CD4-positive, alpha-beta T cell (primary cell): ENCODE measurements around the gene WNK2. TPM values are rescaled to one million over a fixed set of nuclear protein-coding genes. Genes with fewer than 3 reads are reported as not detected.

ENCODE experiments used
- ATAC-seq: fragments of 200-7000 bp; cut with Tn5 transposase; one replicate; pipeline ENCODE4 v1.10.0; 2022; ENCODE audit warnings: mild to moderate bottlenecking; ENCODE audit not compliant: poor library complexity
- CTCF ChIA-PET: fragments of 350-600 bp; sonication (Branson Sonifier 250); formaldehyde crosslinking; loops from one replicate; lab custom pipeline; 2021; ENCODE audit warnings: antibody characterized with exemption, inconsistent platforms; lab: Charles Lee
- POLR2A ChIA-PET: fragments of 350-600 bp; sonication (Branson Sonifier 250); formaldehyde crosslinking; loops from one replicate; lab custom pipeline; 2021; ENCODE audit warnings: antibody characterized with exemption, inconsistent platforms; lab: Charles Lee
- DNase-seq, 14 experiments: peaks; one replicate each; pipeline ENCODE4 v3.0.0-alpha.2; 2013 to 2020; ENCODE audit warnings: mixed read lengths in 2 of 14
- H3K27ac ChIP-seq, 2 donors: one replicate each; pipeline versions ENCODE4 v1.5.1 to v1.7.0; 2013; ENCODE audit warnings: low read length in 2 of 2, low read depth in 1 of 2, mild to moderate bottlenecking in 1 of 2
- H3K27me3 ChIP-seq, 2 experiments: 1 replicate in 1 of 2; 2 replicates in 1 of 2; pipeline versions ENCODE4 v1.6.1 to v1.7.0; 2013; ENCODE audit warnings: low read length in 2 of 2, control low read depth in 1 of 2, mild to moderate bottlenecking in 1 of 2, moderate library complexity in 1 of 2; ENCODE audit not compliant: insufficient read depth in 2 of 2, control insufficient read depth in 1 of 2
- H3K36me3 ChIP-seq: one replicate; pipeline ENCODE4 v1.6.1; 2013; ENCODE audit warnings: low read length, control low read depth; ENCODE audit not compliant: insufficient read depth
- H3K4me1 ChIP-seq: one replicate; pipeline ENCODE4 v1.6.1; 2013; ENCODE audit warnings: low read length, control low read depth; ENCODE audit not compliant: insufficient read depth
- H3K4me3 ChIP-seq: one replicate; pipeline ENCODE4 v1.5.1; 2013; ENCODE audit warnings: mild to moderate bottlenecking, low read length, moderate library complexity
- H3K9me3 ChIP-seq, 2 experiments: 1 replicate in 1 of 2; 2 replicates in 1 of 2; pipeline versions ENCODE4 v1.6.1 to v1.7.0; 2013; ENCODE audit warnings: low read length in 2 of 2, mild to moderate bottlenecking in 2 of 2, control low read depth in 1 of 2, moderate library complexity in 1 of 2; ENCODE audit not compliant: control insufficient read depth in 1 of 2, insufficient read depth in 1 of 2
- H3K27ac Mint-ChIP-seq: one replicate; pipeline ENCODE4 v1.8.0; 2020; ENCODE audit warnings: mixed read lengths
- H3K27me3 Mint-ChIP-seq: one replicate; pipeline ENCODE4 v1.8.0; 2021; ENCODE audit warnings: mixed read lengths
- H3K36me3 Mint-ChIP-seq: one replicate; pipeline ENCODE4 v1.8.0; 2021; ENCODE audit warnings: low read depth, mixed read lengths
- H3K4me1 Mint-ChIP-seq: one replicate; pipeline ENCODE4 v1.8.0; 2021; ENCODE audit warnings: low read depth, mixed read lengths
- H3K4me3 Mint-ChIP-seq: one replicate; pipeline ENCODE4 v1.8.0; 2020; ENCODE audit warnings: mild to moderate bottlenecking, mixed read lengths
- H3K9me3 Mint-ChIP-seq: one replicate; pipeline ENCODE4 v1.8.0; 2020; ENCODE audit warnings: mixed read lengths
- CTCF ChIP-seq: fragments of 200-600 bp; IDR thresholded peaks from one replicate; pipeline ENCODE4 v1.8.0; 2022; ENCODE audit warnings: antibody characterized with exemption, mild to moderate bottlenecking
- intact Hi-C, 2 experiments: fragments of 100-400 bp; cut with DNase I in 1 of 2; cut with micrococcal nuclease in 1 of 2; formaldehyde crosslinking; loops; one replicate each; pipeline versions ENCODE4 v1.15.1 to v1.9.0; 2023 to 2025; cut with DNase I, micrococcal nuclease
- total RNA-seq, 174 experiments: library from RNA in 2 of 174; stranded (reverse) in 2 of 174; gene quantifications; one replicate each; pipeline ENCODE4 v1.2.3 and lab custom pipeline; 2021 to 2026

WNK2 gene
- total RNA-seq, 2 experiments from 2014 or later, result 0.19 to 0.22 TPM

DNA sequence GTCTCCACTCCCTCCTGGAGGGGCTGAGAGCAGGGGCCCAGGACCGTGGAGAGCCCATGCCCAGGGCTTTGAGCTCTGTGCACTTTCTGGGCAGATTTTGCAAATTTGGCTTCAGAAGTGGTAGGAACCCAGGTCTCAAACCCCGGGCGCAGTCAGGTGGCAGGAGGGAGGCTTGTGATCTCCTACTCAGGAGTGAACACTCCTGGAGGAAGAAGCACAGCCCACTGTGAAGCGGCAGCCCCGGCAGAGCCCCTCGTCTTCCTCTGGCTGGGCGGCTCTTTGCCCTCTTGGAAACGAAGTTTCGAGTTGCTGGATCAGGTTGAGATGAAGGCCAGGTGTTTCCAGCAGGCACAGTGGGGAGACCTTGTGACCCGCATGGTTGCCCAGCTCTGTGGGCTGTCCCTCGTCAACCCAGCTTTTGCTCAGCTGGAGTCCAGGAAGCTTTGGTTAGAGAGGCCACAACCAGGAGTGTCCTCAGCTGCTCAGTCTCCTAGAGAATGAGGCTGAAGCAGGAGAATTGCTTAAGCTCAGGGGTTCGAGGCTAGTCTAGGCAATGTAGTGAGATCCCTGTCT lies 48.5 kb downstream of the WNK2 start:
- intact Hi-C loops, result no loop called here
- no peak for ATAC-seq
- H3K27ac ChIP-seq, result no peak overlapping the region

GRCh38 chr9:93233033-93233432 lies 49.1 kb downstream of the WNK2 start:
- H3K36me3 ChIP-seq, result no peaks in the 10 kb centered on the region
- Mint-ChIP-seq H3K4me3 (no peak overlapping the region), H3K4me1 (peaks cover 8% of the 10 kb centered on the region), H3K36me3 (no peaks in the 10 kb centered on the region), H3K27me3 (peaks cover 4% of the 10 kb centered on the region), H3K9me3 (peaks cover 4% of the 10 kb centered on the region), H3K27ac (no peak overlapping the region)
- H3K4me3 ChIP-seq, result no peak overlapping the region
- DNase-seq (no peak), ATAC-seq (no peak)
- POLR2A ChIA-PET, result interaction anchor here (0.6 kb wide), 1 partner anchor 9 kb away, joined by 3 read pairs; no protein-coding TSS in a partner anchor
- TF ChIP-seq CTCF, result no peak
- no peak overlapping the region for H3K27ac ChIP-seq
- CTCF ChIA-PET, result interaction anchor here (0.8 kb wide), 1 partner anchor 38 kb away, joined by 5 read pairs; no protein-coding TSS in a partner anchor
- intact Hi-C loops, result no loop called here
- peaks cover 9 to 18% of the 10 kb centered on the region in 2 experiments for H3K27me3 ChIP-seq
- peaks cover 6% of the 10 kb centered on the region for H3K4me1 ChIP-seq
- peaks cover 0 to 31% of the 10 kb centered on the region in 2 experiments for H3K9me3 ChIP-seq

More for the DNA sequence above, 48.5 kb downstream of the WNK2 start:
- H3K27ac Mint-ChIP-seq, result no peak overlapping the region
- no peak for TF ChIP-seq CTCF
- ChIA-PET CTCF (interaction anchor here (0.8 kb wide), 1 partner anchor 39 kb away, joined by 5 read pairs; no protein-coding TSS in a partner anchor), POLR2A (no interaction called here)
- peaks cover under 1% of the 10 kb centered on the region for H3K4me1 ChIP-seq
- H3K27me3 Mint-ChIP-seq, result peaks cover 4% of the 10 kb centered on the region
- peaks cover 2% of the 10 kb centered on the region for H3K4me1 Mint-ChIP-seq
- H3K4me3 Mint-ChIP-seq, result no peak overlapping the region
- H3K36me3 Mint-ChIP-seq, result no peaks in the 10 kb centered on the region
- no peak overlapping the region for H3K4me3 ChIP-seq
- peaks cover 9 to 18% of the 10 kb centered on the region in 2 experiments for H3K27me3 ChIP-seq
- H3K9me3 ChIP-seq, result peaks cover 0 to 26% of the 10 kb centered on the region in 2 experiments
- no peaks in the 10 kb centered on the region for H3K36me3 ChIP-seq
- peaks cover 3% of the 10 kb centered on the region for H3K9me3 Mint-ChIP-seq
- DNase-seq, result no peak

DNA sequence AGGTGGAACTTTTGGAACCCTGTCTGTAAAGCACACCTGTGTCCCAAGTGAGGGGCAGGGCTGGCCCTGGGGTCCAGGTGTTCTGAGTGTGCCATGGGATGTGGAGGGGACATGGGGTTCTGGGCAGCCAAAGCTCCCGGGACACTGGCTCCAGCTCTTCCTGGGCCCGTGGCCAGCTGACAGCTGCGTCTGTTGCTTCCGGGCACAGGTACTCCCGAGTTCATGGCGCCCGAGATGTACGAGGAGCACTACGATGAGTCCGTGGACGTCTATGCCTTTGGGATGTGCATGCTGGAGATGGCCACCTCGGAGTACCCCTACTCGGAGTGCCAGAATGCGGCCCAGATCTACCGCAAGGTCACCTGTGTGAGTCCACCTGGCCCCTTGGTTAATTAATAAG lies 50.7 kb downstream of the WNK2 start:
- Histone ChIP-seq H3K36me3 (no peaks in the 10 kb centered on the region), H3K9me3 (peaks cover 0 to 41% of the 10 kb centered on the region in 2 experiments), H3K4me1 (peaks cover 8% of the 10 kb centered on the region), H3K27me3 (peaks cover 9 to 18% of the 10 kb centered on the region in 2 experiments), H3K27ac (no peak overlapping the region), H3K4me3 (no peak overlapping the region)
- ChIA-PET CTCF (no interaction called here), POLR2A (no interaction called here)
- peaks cover 4% of the 10 kb centered on the region for H3K27me3 Mint-ChIP-seq
- no peak overlapping the region for H3K4me3 Mint-ChIP-seq
- DNase-seq (no peak), ATAC-seq (no peak)
- H3K36me3 Mint-ChIP-seq, result no peaks in the 10 kb centered on the region
- peaks cover 4% of the 10 kb centered on the region for H3K9me3 Mint-ChIP-seq
- H3K4me1 Mint-ChIP-seq, result peaks cover 8% of the 10 kb centered on the region
- no peak overlapping the region for H3K27ac Mint-ChIP-seq
- TF ChIP-seq CTCF, result no peak
- intact Hi-C loops, result no loop called here
